IgD-negative memory B cell (primary cell): ENCODE data around the gene XCL1. TPM values are rescaled to one million over a fixed set of nuclear protein-coding genes. Genes with fewer than 3 reads are reported as not detected.
"Not testable (repeated sequence)": the region's sequence is repeated elsewhere in the genome, so short reads cannot be mapped to it uniquely, and the experiment has no call there.

ENCODE experiments used
- H3K27ac Mint-ChIP-seq, 3 donors: one replicate each; pipeline ENCODE4 v1.8.0; 2020 to 2022; ENCODE audit warnings: mild to moderate bottlenecking in 3 of 3, mixed read lengths in 3 of 3, moderate library complexity in 1 of 3
- H3K27me3 Mint-ChIP-seq: one replicate; pipeline ENCODE4 v1.8.0; 2021; ENCODE audit warnings: mixed read lengths
- H3K36me3 Mint-ChIP-seq: one replicate; pipeline ENCODE4 v1.8.0; 2020; ENCODE audit warnings: mild to moderate bottlenecking, mixed read lengths
- H3K4me1 Mint-ChIP-seq, 3 donors: one replicate each; pipeline ENCODE4 v1.8.0; 2020 to 2022; ENCODE audit warnings: mixed read lengths in 3 of 3, mild to moderate bottlenecking in 1 of 3
- H3K4me3 Mint-ChIP-seq, 4 donors: one replicate each; pipeline ENCODE4 v1.8.0; 2020 to 2022; ENCODE audit warnings: mild to moderate bottlenecking in 4 of 4, mixed read lengths in 4 of 4, moderate library complexity in 3 of 4
- H3K9me3 Mint-ChIP-seq, 3 donors: one replicate each; pipeline ENCODE4 v1.8.0; 2020 to 2021; ENCODE audit warnings: mixed read lengths in 3 of 3, mild to moderate bottlenecking in 1 of 3
- polyA plus RNA-seq: library from polyadenylated mRNA; unstranded; fragments of 300-500 nt; fragmentation: Illumina TruSeq; gene quantifications from one replicate; pipeline ENCODE4 v1.2.3, GENCODE V29; 2021

The XCL1 gene
- polyA plus RNA-seq, 1 donor from 2014 or later = 0.43 TPM

DNA sequence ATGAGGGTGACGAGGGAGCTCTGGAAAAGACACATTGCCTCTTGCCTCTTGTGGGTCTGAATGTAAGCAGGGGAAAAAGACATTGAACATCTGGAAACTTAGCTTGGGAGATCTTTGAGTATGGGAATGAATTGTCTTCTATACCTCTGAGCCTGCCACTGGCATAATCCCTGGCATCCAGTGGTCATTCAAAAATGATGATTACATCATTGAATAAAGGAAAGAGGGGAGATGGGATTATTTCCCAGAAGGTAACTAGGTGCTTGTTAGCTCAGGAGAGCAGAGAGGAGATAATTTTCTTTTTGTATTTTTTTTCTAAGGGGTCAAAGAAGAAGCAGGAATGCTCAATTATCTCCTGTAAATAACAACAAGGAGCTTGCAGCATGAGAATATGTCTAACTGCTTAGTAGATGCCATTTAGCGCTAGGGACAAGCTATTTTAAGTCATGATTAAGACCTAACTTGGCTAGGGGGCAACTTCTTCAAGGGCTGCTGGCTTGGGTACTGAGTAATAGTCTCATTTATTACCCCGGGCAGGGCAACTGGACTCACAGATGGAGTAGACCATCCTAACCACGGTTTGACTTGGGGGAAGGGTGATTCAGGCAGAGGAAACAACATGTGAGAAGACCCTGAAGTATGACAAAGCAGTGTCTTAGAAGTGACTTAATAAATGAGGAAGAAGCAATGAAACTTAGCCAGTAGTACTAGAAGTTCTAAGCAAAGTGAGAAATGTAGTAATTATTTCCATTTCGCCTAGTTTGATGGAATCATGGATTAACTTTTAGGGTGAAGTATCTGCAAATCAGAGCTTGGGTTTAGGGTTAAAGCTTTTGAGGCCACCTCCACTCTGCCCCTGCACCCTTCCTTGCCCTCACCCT lies 21.6 kb upstream of the XCL1 start:
- H3K9me3 Mint-ChIP-seq = peaks cover 0 to 2% (median 1%) of the 10 kb centered on the region in 3 donors
- peaks cover 0 to 1% (median 0%) of the 10 kb centered on the region in 3 donors for H3K4me1 Mint-ChIP-seq
- H3K4me3 Mint-ChIP-seq = no peak overlapping the region
- H3K27me3 Mint-ChIP-seq = peaks cover 7% of the 10 kb centered on the region
- H3K27ac Mint-ChIP-seq = no peak overlapping the region
- H3K36me3 Mint-ChIP-seq = no peaks in the 10 kb centered on the region

DNA sequence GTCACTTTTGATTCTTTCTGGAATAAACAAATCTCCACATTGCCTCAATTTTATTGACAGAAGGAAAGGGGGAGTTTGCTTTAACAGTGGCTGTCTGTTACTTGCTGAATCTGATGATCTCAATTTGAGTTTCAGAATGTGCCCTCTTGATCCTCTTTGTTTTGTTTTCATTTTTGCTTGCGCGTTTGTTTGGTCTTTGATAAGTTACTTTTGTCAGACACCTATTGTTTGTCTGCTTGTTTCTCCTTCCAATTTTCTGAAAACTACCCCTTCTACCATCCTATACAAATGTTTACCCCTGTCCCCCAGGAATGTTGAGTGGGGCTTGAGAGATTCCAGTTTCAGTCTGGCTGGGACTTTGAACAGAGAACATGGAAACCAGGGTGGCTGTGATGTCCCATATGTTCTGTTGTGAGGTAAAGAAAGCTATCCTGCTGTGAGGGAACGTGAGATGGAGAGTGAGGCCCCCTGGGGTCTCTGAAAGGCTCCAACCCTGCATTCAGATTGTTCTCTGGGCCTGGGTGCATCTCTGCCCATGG lies 20.8 kb upstream of the XCL1 start:
- Mint-ChIP-seq H3K27ac (no peak overlapping the region), H3K9me3 (peaks cover 0 to 4% (median 1%) of the 10 kb centered on the region in 3 donors), H3K36me3 (no peaks in the 10 kb centered on the region), H3K27me3 (peaks cover 7% of the 10 kb centered on the region), H3K4me3 (no peak overlapping the region), H3K4me1 (peaks cover 0 to 1% (median 0%) of the 10 kb centered on the region in 3 donors)

DNA sequence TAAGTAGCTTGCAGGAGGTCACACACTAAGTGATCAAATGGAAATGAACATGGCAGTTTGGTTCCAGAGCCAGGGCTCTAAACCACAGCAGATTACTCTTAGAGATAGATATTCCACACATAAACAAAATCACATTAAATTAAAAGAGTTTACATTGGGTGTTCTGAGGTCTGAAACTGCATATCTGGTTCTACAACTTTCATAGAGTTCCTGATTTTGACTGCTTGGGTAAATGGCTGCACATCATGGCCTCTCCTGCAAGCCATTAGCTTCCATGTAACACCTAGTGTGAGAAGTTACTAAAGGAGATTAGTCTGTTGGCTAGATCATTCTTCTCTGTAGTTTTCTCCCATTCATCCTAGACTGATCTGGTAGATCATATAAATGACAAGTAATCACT lies 19.8 kb upstream of the XCL1 start:
- peaks cover 6% of the 10 kb centered on the region for H3K27me3 Mint-ChIP-seq
- H3K4me1 Mint-ChIP-seq = peaks cover 0 to 1% (median 0%) of the 10 kb centered on the region in 3 donors
- H3K27ac Mint-ChIP-seq = no peak overlapping the region
- H3K4me3 Mint-ChIP-seq = no peak overlapping the region
- no peaks in the 10 kb centered on the region for H3K36me3 Mint-ChIP-seq
- peaks cover 0 to 4% (median 1%) of the 10 kb centered on the region in 3 donors for H3K9me3 Mint-ChIP-seq

GRCh38 chr1:168560370-168560769 lies 16.0 kb upstream of the XCL1 start:
- H3K4me1 Mint-ChIP-seq = no peaks in the 10 kb centered on the region
- H3K4me3 Mint-ChIP-seq = no peak overlapping the region
- no peak overlapping the region for H3K27ac Mint-ChIP-seq
- no peaks in the 10 kb centered on the region for H3K36me3 Mint-ChIP-seq
- H3K9me3 Mint-ChIP-seq = peaks cover 1 to 6% (median 4%) of the 10 kb centered on the region in 3 donors
- peaks cover 6% of the 10 kb centered on the region for H3K27me3 Mint-ChIP-seq

DNA sequence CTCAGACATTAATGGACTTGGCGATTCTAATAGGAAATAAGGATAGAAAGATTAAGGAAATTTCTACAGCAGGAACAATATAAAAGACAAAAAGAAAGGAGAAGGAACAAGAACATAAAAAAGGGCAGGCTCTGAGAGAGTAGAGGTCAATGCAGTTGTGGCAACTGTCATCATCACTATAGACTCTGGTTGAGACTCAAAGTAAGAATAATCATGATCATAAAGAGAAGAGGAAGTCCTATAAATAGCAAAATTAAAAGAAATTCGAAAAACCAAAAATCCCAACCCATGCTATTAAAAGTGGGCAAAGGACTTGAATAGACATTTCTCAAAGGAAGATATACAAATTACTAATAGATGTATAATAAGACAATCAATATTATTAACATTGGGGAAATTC lies 14.4 kb upstream of the XCL1 start:
- Mint-ChIP-seq H3K4me3 (no peak overlapping the region), H3K27me3 (peaks cover 6% of the 10 kb centered on the region), H3K4me1 (no peaks in the 10 kb centered on the region), H3K27ac (no peak overlapping the region), H3K9me3 (peaks cover 1 to 6% (median 4%) of the 10 kb centered on the region in 3 donors), H3K36me3 (no peaks in the 10 kb centered on the region)

DNA sequence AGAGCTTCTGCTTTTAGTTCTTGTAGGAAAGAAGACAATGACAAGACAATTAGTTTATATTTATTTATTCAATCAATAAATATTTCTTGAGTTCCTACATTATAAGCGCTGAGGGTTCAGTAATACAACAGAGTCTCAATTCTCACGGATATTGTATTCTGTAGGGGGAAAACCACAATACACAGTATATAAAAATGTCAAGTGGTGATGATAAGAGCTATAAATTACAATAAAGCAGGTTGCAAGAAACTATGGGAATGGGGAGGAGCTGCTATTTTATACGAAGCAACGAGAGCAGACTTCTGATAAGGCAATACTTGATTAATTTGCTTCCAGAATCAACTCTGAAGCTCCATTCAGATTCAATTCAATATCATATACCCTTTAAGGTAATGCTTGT lies 10.6 kb upstream of the XCL1 start:
- Mint-ChIP-seq H3K4me1 (no peaks in the 10 kb centered on the region), H3K27ac (no peak overlapping the region), H3K9me3 (peaks cover 0 to 4% (median 4%) of the 10 kb centered on the region in 3 donors), H3K27me3 (peaks cover 13% of the 10 kb centered on the region), H3K4me3 (no peak overlapping the region), H3K36me3 (no peaks in the 10 kb centered on the region)

DNA sequence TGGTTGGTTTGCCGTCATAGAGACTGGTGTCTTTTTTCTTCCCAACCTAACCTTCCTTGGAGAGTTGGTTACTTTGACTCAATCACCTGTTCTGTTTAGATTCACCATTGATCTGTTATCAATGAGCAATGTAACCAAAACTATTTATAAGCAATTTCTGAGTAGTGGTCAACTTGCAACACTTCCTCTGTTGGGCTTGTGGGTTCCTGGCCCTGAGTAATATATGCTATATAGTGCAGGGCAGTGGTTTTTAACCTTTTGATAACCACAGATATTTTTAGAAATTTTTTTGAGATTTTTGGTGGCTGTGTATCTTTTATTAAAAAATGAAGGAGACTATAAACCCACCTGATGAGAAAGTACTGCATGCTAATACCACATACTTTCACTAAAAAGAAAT lies 9.4 kb upstream of the XCL1 start:
- Mint-ChIP-seq H3K27me3 (peaks cover 12% of the 10 kb centered on the region), H3K4me3 (no peak overlapping the region), H3K9me3 (peaks cover 0 to 4% (median 4%) of the 10 kb centered on the region in 3 donors), H3K4me1 (no peaks in the 10 kb centered on the region), H3K36me3 (no peaks in the 10 kb centered on the region), H3K27ac (no peak overlapping the region)

- peaks cover under 1% of the 10 kb centered on the region for H3K36me3 Mint-ChIP-seq
- H3K27me3 Mint-ChIP-seq = peaks cover 13% of the 10 kb centered on the region
- H3K4me1 Mint-ChIP-seq = no peaks in the 10 kb centered on the region
- peaks cover 0 to 4% (median 4%) of the 10 kb centered on the region in 3 donors for H3K9me3 Mint-ChIP-seq
- no peak overlapping the region for H3K4me3 Mint-ChIP-seq
- H3K27ac Mint-ChIP-seq = no peak overlapping the region
Measured at GRCh38 chr1:168567568-168567967, 8.8 kb upstream of the XCL1 start.

DNA sequence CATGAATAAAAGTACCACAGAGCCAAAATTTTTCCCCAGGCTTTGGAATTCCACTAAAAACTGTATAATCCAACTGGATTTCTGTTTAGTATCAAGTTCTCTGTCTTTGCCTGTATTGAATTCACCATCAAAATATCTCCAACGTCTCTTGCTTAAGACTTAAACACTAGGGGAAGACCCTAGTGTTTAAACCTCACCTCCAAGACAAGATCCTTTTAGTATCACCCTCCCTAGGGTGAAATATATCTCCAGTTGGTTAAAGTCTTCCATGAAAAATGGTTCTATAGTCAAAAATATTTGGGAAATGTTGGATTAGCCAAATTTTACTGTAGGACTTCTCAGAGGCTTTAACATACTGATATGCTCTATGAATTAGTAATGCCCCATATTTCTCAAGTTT lies 8.1 kb upstream of the XCL1 start:
- H3K36me3 Mint-ChIP-seq = peaks cover 3% of the 10 kb centered on the region
- no peak overlapping the region for H3K4me3 Mint-ChIP-seq
- no peaks in the 10 kb centered on the region for H3K4me1 Mint-ChIP-seq
- no peak overlapping the region for H3K27ac Mint-ChIP-seq
- H3K9me3 Mint-ChIP-seq = peaks cover 0 to 4% (median 0%) of the 10 kb centered on the region in 3 donors
- peaks cover 13% of the 10 kb centered on the region for H3K27me3 Mint-ChIP-seq

DNA sequence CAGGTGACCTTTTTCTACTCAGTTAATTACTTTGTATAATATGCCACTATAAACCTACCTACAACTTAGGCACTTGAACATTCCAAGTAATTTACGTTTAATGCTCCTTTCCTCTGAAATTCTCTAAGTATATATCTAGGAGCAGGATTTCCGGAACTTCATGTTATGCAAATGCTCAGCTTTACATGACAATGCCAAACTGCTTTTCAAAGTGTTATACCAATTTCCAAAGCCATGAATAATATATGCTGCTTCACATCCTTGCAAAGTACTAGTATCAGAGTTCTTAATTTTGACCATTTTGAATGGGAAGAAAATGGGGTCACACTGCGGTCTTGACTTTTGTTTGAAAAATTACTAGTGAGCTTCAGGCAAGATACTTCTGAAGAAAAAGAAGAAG lies 5.8 kb upstream of the XCL1 start:
- Mint-ChIP-seq H3K4me1 (no peaks in the 10 kb centered on the region), H3K4me3 (no peak overlapping the region), H3K27ac (no peak overlapping the region), H3K9me3 (no peaks in the 10 kb centered on the region), H3K27me3 (peaks cover 10% of the 10 kb centered on the region), H3K36me3 (peaks cover 3% of the 10 kb centered on the region)

DNA sequence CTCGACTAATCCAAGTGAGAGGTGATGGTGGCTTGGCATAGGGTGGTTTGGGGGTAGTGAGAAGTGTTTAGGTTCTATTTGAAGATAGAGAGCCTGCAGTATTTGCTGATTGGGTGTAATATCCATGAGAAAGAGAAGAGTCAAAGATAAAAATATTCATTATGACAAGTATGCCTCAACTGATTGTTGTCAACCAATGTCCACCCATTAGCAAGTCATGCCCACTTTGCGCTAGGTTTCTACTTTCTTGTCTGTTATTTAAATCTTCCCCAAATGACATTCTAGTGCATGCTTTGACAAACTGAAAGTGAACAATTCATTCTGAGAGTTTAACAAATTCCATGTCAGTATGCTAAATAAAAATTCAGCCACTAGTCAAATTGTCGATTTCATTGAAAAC lies 3.8 kb upstream of the XCL1 start:
- no peak overlapping the region for H3K27ac Mint-ChIP-seq
- H3K9me3 Mint-ChIP-seq = no peaks in the 10 kb centered on the region
- H3K4me1 Mint-ChIP-seq = no peaks in the 10 kb centered on the region
- H3K4me3 Mint-ChIP-seq = no peak overlapping the region
- H3K36me3 Mint-ChIP-seq = peaks cover 3% of the 10 kb centered on the region
- H3K27me3 Mint-ChIP-seq = peaks cover 10% of the 10 kb centered on the region

- not testable (repeated sequence) for H3K36me3 Mint-ChIP-seq, H3K27me3 Mint-ChIP-seq, H3K4me1 Mint-ChIP-seq, H3K9me3 Mint-ChIP-seq, H3K4me3 Mint-ChIP-seq, H3K27ac Mint-ChIP-seq
Measured at GRCh38 chr1:168574234-168574633, 2.2 kb upstream of the XCL1 start.

DNA sequence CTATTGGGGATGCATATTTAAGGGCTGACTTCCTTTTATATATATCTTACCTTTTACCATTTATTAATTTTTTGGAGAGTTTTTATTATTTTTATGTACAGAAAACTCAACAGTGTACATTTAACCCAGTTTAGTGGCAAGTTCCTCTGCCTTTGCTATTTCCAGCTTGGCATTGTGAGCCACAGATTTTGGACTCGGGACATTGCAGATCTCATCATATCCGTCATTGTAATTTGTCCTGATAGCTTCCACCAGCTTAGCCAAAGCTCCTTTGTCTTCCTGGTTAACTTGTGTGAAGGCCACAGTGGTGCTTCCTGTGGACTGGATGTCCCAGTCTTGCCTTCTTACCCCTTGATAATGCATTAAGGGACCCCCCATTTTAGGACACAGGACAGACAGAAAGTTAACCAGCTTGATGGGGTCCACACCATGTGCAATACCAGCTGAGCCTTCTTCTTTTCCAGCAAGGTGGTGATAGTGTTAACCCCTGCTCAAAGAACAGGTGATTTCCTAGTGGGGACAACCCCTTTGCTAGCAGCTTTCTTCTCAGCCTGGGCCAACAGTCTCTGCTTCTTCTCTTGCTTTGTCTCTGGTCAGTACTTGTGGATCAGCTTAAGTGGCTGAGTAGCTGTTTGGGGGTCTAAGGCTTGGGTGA lies 2.3 kb downstream of the XCL1 start:
- not testable (repeated sequence) for H3K9me3 Mint-ChIP-seq, H3K4me3 Mint-ChIP-seq, H3K27ac Mint-ChIP-seq, H3K27me3 Mint-ChIP-seq, H3K4me1 Mint-ChIP-seq, H3K36me3 Mint-ChIP-seq

- H3K27ac Mint-ChIP-seq, H3K27me3 Mint-ChIP-seq, H3K4me1 Mint-ChIP-seq, H3K36me3 Mint-ChIP-seq, H3K4me3 Mint-ChIP-seq, H3K9me3 Mint-ChIP-seq: not testable (repeated sequence)
Measured at GRCh38 chr1:168580290-168580689, 3.9 kb downstream of the XCL1 start.

DNA sequence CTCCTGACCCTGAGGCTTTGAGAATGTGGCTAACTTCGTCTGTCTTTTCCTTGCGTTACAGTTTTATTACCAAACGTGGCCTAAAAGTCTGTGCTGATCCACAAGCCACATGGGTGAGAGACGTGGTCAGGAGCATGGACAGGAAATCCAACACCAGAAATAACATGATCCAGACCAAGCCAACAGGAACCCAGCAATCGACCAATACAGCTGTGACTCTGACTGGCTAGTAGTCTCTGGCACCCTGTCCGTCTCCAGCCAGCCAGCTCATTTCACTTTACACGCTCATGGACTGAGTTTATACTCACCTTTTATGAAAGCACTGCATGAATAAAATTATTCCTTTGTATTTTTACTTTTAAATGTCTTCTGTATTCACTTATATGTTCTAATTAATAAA lies 4.6 kb downstream of the XCL1 start:
- H3K36me3 Mint-ChIP-seq, H3K27ac Mint-ChIP-seq, H3K9me3 Mint-ChIP-seq, H3K27me3 Mint-ChIP-seq, H3K4me3 Mint-ChIP-seq, H3K4me1 Mint-ChIP-seq: not testable (repeated sequence)
